Natural killer cell (primary cell): Measurements from ENCODE around the gene IGF2R. TPM values are rescaled to one million over a fixed set of nuclear protein-coding genes. Genes with fewer than 3 reads are reported as not detected.

ENCODE experiments used
- ATAC-seq, 3 donors: fragments of 150-1000 bp in 2 of 3; fragments of 200-7000 bp in 1 of 3; cut with Tn5 transposase; 1 replicate in 1 of 3; 2 replicates in 2 of 3; pipeline ENCODE4 v1.10.0; 2021; ENCODE audit warnings: mild to moderate bottlenecking in 2 of 3, moderate library complexity in 2 of 3
- DNase-seq, 2 donors: peaks; one replicate each; pipeline versions ENCODE4 v3.0.0 to v3.0.0-alpha.2; 2013 to 2021; ENCODE audit warnings: mixed read lengths in 1 of 2
- H3K27ac ChIP-seq: one replicate; pipeline ENCODE4 v1.5.1; 2013; ENCODE audit warnings: mild to moderate bottlenecking, low read length
- H3K27me3 ChIP-seq: one replicate; pipeline ENCODE4 v1.6.1; 2013; ENCODE audit warnings: low read length; ENCODE audit not compliant: control insufficient read depth, insufficient read depth
- H3K36me3 ChIP-seq: one replicate; pipeline ENCODE4 v1.6.1; 2013; ENCODE audit warnings: low read length; ENCODE audit not compliant: control insufficient read depth, insufficient read depth
- H3K4me1 ChIP-seq: one replicate; pipeline ENCODE4 v1.6.1; 2013; ENCODE audit warnings: low read length; ENCODE audit not compliant: control insufficient read depth, insufficient read depth
- H3K4me3 ChIP-seq: one replicate; pipeline ENCODE4 v1.5.1; 2013; ENCODE audit warnings: low read length
- H3K9me3 ChIP-seq: one replicate; pipeline ENCODE4 v1.6.1; 2013; ENCODE audit warnings: low read length; ENCODE audit not compliant: control insufficient read depth, insufficient read depth
- H3K27ac Mint-ChIP-seq, 2 donors: one replicate each; pipeline ENCODE4 v1.8.0; 2022; ENCODE audit warnings: mild to moderate bottlenecking in 2 of 2, mixed read lengths in 2 of 2, moderate library complexity in 1 of 2
- H3K27me3 Mint-ChIP-seq, 2 donors: one replicate each; pipeline ENCODE4 v1.8.0; 2022; ENCODE audit warnings: low read depth in 2 of 2, mixed read lengths in 2 of 2
- H3K36me3 Mint-ChIP-seq: one replicate; pipeline ENCODE4 v1.8.0; 2022; ENCODE audit warnings: mixed read lengths
- H3K4me1 Mint-ChIP-seq, 2 donors: one replicate each; pipeline ENCODE4 v1.8.0; 2022; ENCODE audit warnings: mixed read lengths in 2 of 2
- H3K4me3 Mint-ChIP-seq: one replicate; pipeline ENCODE4 v1.8.0; 2022; ENCODE audit warnings: mild to moderate bottlenecking, moderate library complexity, mixed read lengths
- H3K9me3 Mint-ChIP-seq, 2 donors: one replicate each; pipeline ENCODE4 v1.8.0; 2022; ENCODE audit warnings: mixed read lengths in 2 of 2
- CTCF ChIP-seq: fragments of 200-600 bp; IDR thresholded peaks from one replicate; pipeline ENCODE4 v1.8.0; 2022; ENCODE audit warnings: antibody characterized with exemption
- WGBS: methylation state at CpG from one replicate; pipeline ENCODE4 v1.1.7; 2013; ENCODE audit warnings: missing lambda C conversion rate; ENCODE audit not compliant: insufficient coverage; 5-methylcytosine and 5-hydroxymethylcytosine counted together
- intact Hi-C: fragments of 100-400 bp; cut with micrococcal nuclease; formaldehyde crosslinking; loops from one replicate; pipeline ENCODE4 v1.14.2; 2022
- total RNA-seq, 4 donors: library from RNA; stranded (reverse); fragments of 120-200 nt in 1 of 4; gene quantifications; one replicate each; pipeline versions ENCODE4 v1.2.3 to v1.2.4, GENCODE V29; 2013 to 2022

Gene IGF2R
- total RNA-seq, 3 donors from 2014 or later (not counting 1 experiment from before 2014, with no cell fraction given) = 208 to 282 (median 253) TPM

- no peaks in the 10 kb centered on the region for H3K36me3 Mint-ChIP-seq
- no peaks in the 10 kb centered on the region for H3K9me3 ChIP-seq
- H3K4me3 Mint-ChIP-seq = peak overlapping the region; percentile 94
- intact Hi-C loops = loop anchor here (10.0 kb wide), 2 partner anchors 282 to 1322 kb away; partner anchors contain the start of genes SOD2 and SYTL3
- H3K9me3 Mint-ChIP-seq = no peaks in the 10 kb centered on the region
- 40% methylated on average over 7 of the region's 7 CpGs for WGBS
- TF ChIP-seq CTCF = no peak
- peak overlapping the region; percentile 94 to 99 for H3K27ac Mint-ChIP-seq
- peak overlapping the region; percentile 5 for H3K4me3 ChIP-seq
- H3K27me3 Mint-ChIP-seq = no peaks in the 10 kb centered on the region
- DNase-seq = peak in 1 of 2 donors; percentile 22
- H3K27me3 ChIP-seq = no peaks in the 10 kb centered on the region
- no peak for ATAC-seq
- peaks cover 79% of the 10 kb centered on the region for H3K4me1 ChIP-seq
- H3K27ac ChIP-seq = peak overlapping the region; percentile 93
- peaks cover 96 to 100% of the 10 kb centered on the region in 2 donors for H3K4me1 Mint-ChIP-seq
- no peaks in the 10 kb centered on the region for H3K36me3 ChIP-seq
Measured at GRCh38 chr6:159976686-159977254, 7.9 kb downstream of the IGF2R start.

- Histone ChIP-seq H3K4me3 (peak overlapping the region; percentile 5), H3K4me1 (peaks cover 78% of the 10 kb centered on the region), H3K9me3 (no peaks in the 10 kb centered on the region), H3K27ac (peak overlapping the region; percentile 93), H3K36me3 (no peaks in the 10 kb centered on the region), H3K27me3 (no peaks in the 10 kb centered on the region)
- ATAC-seq (no peak), DNase-seq (peak in 1 of 2 donors; percentile 25)
- Mint-ChIP-seq H3K4me1 (peaks cover 96 to 100% of the 10 kb centered on the region in 2 donors), H3K27me3 (no peaks in the 10 kb centered on the region), H3K27ac (peak overlapping the region; percentile 94 to 99), H3K36me3 (no peaks in the 10 kb centered on the region), H3K9me3 (no peaks in the 10 kb centered on the region), H3K4me3 (peak overlapping the region; percentile 94)
- TF ChIP-seq CTCF = no peak
- WGBS = 73% methylated on average over 13 of the region's 14 CpGs
- intact Hi-C loops = loop anchor here (10.0 kb wide), 2 partner anchors 283 to 1323 kb away; partner anchors contain the start of genes SOD2 and SYTL3
Measured at GRCh38 chr6:159977255-159977903, 8.5 kb downstream of the IGF2R start.

GRCh38 chr6:159977904-159978268, 9.0 kb downstream of the IGF2R start:
- DNase-seq (no peak), ATAC-seq (no peak)
- H3K4me3 Mint-ChIP-seq = peak overlapping the region; percentile 94
- Histone ChIP-seq H3K27me3 (no peaks in the 10 kb centered on the region), H3K36me3 (no peaks in the 10 kb centered on the region), H3K9me3 (no peaks in the 10 kb centered on the region), H3K4me1 (peaks cover 74% of the 10 kb centered on the region), H3K4me3 (no peak overlapping the region), H3K27ac (peak overlapping the region; percentile 93)
- intact Hi-C loops = loop anchor here (2.0 to 10.0 kb wide), 5 partner anchors 51 to 1323 kb away; partner anchors contain the start of genes MRPL18, SOD2 and SYTL3
- peak overlapping the region; percentile 94 to 99 for H3K27ac Mint-ChIP-seq
- H3K27me3 Mint-ChIP-seq = no peaks in the 10 kb centered on the region
- WGBS = 79% methylated on average over 8 of the region's 8 CpGs
- H3K4me1 Mint-ChIP-seq = peaks cover 96 to 100% of the 10 kb centered on the region in 2 donors
- TF ChIP-seq CTCF = no peak
- H3K36me3 Mint-ChIP-seq = no peaks in the 10 kb centered on the region
- no peaks in the 10 kb centered on the region for H3K9me3 Mint-ChIP-seq
